ENCODE measurements around the gene ZNF593OS. TPM values are rescaled to one million over a fixed set of nuclear protein-coding genes. Genes with fewer than 3 reads are reported as not detected.

The ZNF593OS gene
- total and polyA plus RNA-seq, 7 donors, result 0.16 to 4.2 (median 1.6) TPM

DNA sequence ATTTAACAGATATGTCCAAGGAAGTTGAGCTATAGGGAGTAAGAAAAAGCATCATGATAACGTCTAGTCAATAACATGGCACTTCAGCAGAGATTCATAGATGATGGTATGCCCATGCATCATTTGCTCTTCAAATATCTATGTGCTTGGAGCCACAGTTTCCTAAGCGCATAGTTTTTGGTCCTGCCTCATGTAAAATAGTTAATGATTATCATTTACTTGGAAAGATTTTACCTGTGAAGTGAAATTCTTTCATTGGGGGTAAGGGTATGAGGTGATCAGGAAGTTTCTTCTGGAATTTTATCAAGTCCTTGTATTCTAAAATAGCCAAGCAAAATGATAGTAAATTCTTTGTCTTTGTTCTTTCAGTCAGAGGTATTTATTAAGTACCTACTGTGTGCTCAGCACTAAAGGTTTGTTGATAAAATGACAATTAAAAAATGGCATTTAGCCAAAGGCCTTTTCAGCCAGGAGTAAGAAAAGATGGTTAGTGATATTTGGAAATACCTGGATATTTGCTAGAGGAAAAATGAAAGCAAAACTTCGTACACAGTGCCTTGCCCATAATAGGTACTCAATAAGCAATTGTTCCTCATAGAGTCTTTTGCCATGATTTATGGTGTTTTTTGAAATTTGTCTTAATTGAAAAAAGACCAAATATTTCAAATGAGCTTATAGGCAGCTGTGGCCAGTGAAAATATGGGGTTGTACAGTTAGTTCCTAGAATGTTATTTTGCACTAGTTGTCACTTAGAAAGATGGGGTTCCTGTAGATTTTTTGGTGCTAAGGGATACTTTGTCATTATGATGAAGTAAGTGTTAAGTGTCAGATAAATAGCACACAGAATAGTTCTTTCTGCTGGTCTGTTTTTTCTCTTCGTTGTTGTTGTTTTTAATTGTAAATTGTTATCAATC lies 47.0 kb downstream of the ZNF593OS start:
- Histone ChIP-seq H3K4me3 (no peak overlapping the region), H3K9me3 (no peaks in the 10 kb centered on the region), H3K36me3 (ENCODE audit: insufficient read depth in 1 of 2, low read depth in 1 of 2) (peaks cover 0 to 8% of the 10 kb centered on the region in 2 donors), H3K27me3 (ENCODE audit: insufficient read depth in 3 of 3, low read length in 2 of 3) (no peaks in the 10 kb centered on the region), H3K27ac (peak overlapping the region; percentile 76), H3K4me1 (peaks cover 65% of the 10 kb centered on the region)
- WGBS, 3 donors, result 82 to 89% (median 83%) methylated on average over 4 of the region's 4 CpGs
- DNase-seq, result no peak
- intact Hi-C loops (cut with DNase I), result no loop called here
- TF ChIP-seq CTCF (IDR thresholded peaks at IDR 0.05), result no peak
- no peak for ATAC-seq

DNA sequence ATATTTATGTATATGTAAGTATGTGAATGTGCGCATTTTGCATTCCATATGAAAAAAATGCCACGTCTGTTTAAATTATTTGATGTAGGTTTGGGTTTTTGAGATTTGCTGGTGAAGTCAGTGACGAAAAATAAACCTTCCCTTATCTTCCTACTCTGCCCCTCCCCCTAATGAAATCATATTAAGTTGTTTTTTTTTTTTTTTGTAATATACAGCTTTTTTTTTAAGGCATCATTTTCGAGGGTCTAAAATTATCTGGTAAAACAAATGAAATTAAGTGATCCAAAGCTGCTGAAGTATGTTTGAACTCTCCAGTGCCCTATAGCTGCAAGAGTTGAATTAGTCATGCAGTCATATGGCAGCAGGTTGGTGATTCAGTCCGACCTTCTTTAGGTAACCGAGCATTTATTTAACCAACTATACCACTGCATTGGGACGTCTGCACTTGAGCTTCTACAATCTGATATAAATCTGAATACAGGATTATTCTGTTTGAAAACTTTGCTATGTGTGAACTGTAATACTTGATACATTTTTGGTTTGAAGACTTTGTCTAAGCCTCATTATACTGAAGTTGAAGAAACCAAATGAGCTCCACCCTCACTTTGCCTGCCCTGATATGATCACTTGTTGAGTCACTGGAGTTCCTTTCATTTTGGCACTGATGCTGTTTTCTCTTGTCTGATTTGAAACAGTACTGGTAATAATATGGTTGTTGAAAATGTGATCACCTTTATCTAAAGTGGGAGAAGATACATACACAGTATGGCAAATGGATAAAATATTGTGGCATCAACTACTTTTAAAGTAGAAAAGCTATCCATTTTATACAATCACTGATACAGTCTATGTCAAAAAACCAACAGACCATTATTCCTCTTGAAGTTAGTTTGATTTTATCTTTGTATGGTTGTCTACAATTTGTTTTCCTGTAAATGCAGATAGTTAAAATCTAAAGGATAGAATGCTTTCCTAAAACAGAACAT lies 48.4 kb downstream of the ZNF593OS start:
- H3K36me3 ChIP-seq (ENCODE audit: insufficient read depth in 1 of 2, low read depth in 1 of 2), result peaks cover 0 to 22% of the 10 kb centered on the region in 2 donors
- WGBS, 3 donors, result 79 to 85% (median 84%) methylated on average over 7 of the region's 7 CpGs

GRCh38 chr1:26121854-26122773 lies 49.5 kb downstream of the ZNF593OS start:
- 48 to 72% (median 50%) methylated on average over 8 of the region's 8 CpGs for WGBS, 3 donors
- ATAC-seq, result peak in 1 of 4 donors; percentile 40
- H3K4me1 ChIP-seq, result peaks cover 51% of the 10 kb centered on the region

More for the DNA sequence above, 48.4 kb downstream of the ZNF593OS start:
- Histone ChIP-seq H3K4me1 (peaks cover 63% of the 10 kb centered on the region), H3K27ac (peak overlapping the region; percentile 76), H3K4me3 (peak overlapping the region; percentile 7), H3K9me3 (no peaks in the 10 kb centered on the region), H3K27me3 (ENCODE audit: insufficient read depth in 3 of 3, low read length in 2 of 3) (no peaks in the 10 kb centered on the region)
- DNase-seq (no peak), ATAC-seq (peak; percentile 77 to 83 (median 80))
- intact Hi-C loops (cut with DNase I), result no loop called here
- no peak for TF ChIP-seq CTCF (IDR thresholded peaks at IDR 0.05)

More at GRCh38 chr1:26121854-26122773, 49.5 kb downstream of the ZNF593OS start:
- Histone ChIP-seq H3K27ac (peak overlapping the region; percentile 76), H3K4me3 (peak overlapping the region; percentile 14), H3K9me3 (no peaks in the 10 kb centered on the region), H3K27me3 (ENCODE audit: insufficient read depth in 3 of 3, low read length in 2 of 3) (no peaks in the 10 kb centered on the region), H3K36me3 (ENCODE audit: insufficient read depth in 1 of 2, low read depth in 1 of 2) (peaks cover 0 to 34% of the 10 kb centered on the region in 2 donors)
- no peak for DNase-seq
- intact Hi-C loops (cut with DNase I), result no loop called here
- no peak for TF ChIP-seq CTCF (IDR thresholded peaks at IDR 0.05)
